Heart right ventricle (tissue), 16 donors: ENCODE results near the gene SPDYE4. TPM values are rescaled to one million over a fixed set of nuclear protein-coding genes. Genes with fewer than 3 reads are reported as not detected.
"Not testable (repeated sequence)": the region's sequence is repeated elsewhere in the genome, so short reads cannot be mapped to it uniquely, and the experiment has no call there.

Experiments
- ATAC-seq, 8 donors: fragments of 200-7000 bp; cut with Tn5 transposase; one replicate each; pipeline ENCODE4 v1.9.1; 2020; ENCODE audit warnings: mild to moderate bottlenecking in 8 of 8, moderate library complexity in 8 of 8, moderate number of reproducible peaks in 1 of 8
- DNase-seq, 2 donors: peaks; one replicate each; pipeline ENCODE4 v3.0.0-alpha.2; 2020
- H3K27ac ChIP-seq, 10 donors: fragments of 200-600 bp; sonication (generic) in 2 of 10; one replicate each; pipeline versions ENCODE4 v1.5.0 to v1.8.0; 2020 to 2022; ENCODE audit warnings: mild to moderate bottlenecking in 3 of 10
- H3K27me3 ChIP-seq, 7 donors: fragments of 200-600 bp; one replicate each; pipeline ENCODE4 v1.8.0; 2021 to 2022; ENCODE audit warnings: mild to moderate bottlenecking in 2 of 7
- H3K36me3 ChIP-seq, 9 donors: fragments of 200-600 bp; sonication (generic) in 1 of 9; one replicate each; pipeline versions ENCODE4 v1.5.0 to v1.8.0; 2020 to 2022; ENCODE audit warnings: mild to moderate bottlenecking in 2 of 9
- H3K4me1 ChIP-seq, 9 donors: fragments of 200-600 bp; sonication (generic) in 1 of 9; one replicate each; pipeline versions ENCODE4 v1.5.0 to v1.8.0; 2020 to 2022; ENCODE audit warnings: mild to moderate bottlenecking in 4 of 9
- H3K4me3 ChIP-seq, 10 donors: fragments of 200-600 bp; sonication (generic) in 2 of 10; one replicate each; pipeline versions ENCODE4 v1.5.0 to v1.8.0; 2020 to 2022; ENCODE audit warnings: mild to moderate bottlenecking in 7 of 10, moderate library complexity in 2 of 10
- H3K9me3 ChIP-seq, 11 donors: fragments of 200-600 bp in 10 of 11; sonication (generic) in 2 of 11; one replicate each; pipeline versions ENCODE4 v1.5.0 to v1.8.0; 2013 to 2022; ENCODE audit warnings: mild to moderate bottlenecking in 2 of 11, control low read depth in 1 of 11, moderate library complexity in 1 of 11
- CTCF ChIP-seq, 9 donors: fragments of 200-600 bp; sonication (generic) in 2 of 9; IDR thresholded peaks; one replicate each; pipeline versions ENCODE4 v1.5.0 to v1.8.0; 2021 to 2022; ENCODE audit warnings: antibody characterized with exemption in 9 of 9, mild to moderate bottlenecking in 5 of 9, moderate library complexity in 1 of 9
- WGBS, 2 donors: extraction: QIAGEN DNeasy Blood & Tissue Kit; methylation state at CpG; one replicate each; pipeline ENCODE4 v1.1.7; 2013; ENCODE audit warnings: inconsistent platforms in 1 of 2; 5-methylcytosine and 5-hydroxymethylcytosine counted together
- intact Hi-C, 10 donors: fragments of 100-400 bp; cut with DNase I; formaldehyde crosslinking; loops; one replicate each; pipeline versions ENCODE4 v1.11.1 to v1.14.2; 2022
- long read RNA-seq, 3 donors: library from polyadenylated mRNA; unstranded; transcript quantifications; one replicate each; pipeline ENCODE4 v2.0.0, GENCODE V29; 2020 to 2021
- polyA plus RNA-seq, 2 donors: library from polyadenylated mRNA; stranded (reverse); fragments of 200-250 nt; gene quantifications; one replicate each; pipeline ENCODE4 v1.2.3, GENCODE V29; 2013
- total RNA-seq, 10 donors: library from RNA; stranded (reverse); fragmentation: NEBNext Ultra II Directional in 3 of 10; extraction: Animal tissue kit (Norgen Biotek cat#: 25700) in 3 of 10; gene quantifications; one replicate each; pipeline versions ENCODE4 v1.2.1 to v1.2.4, GENCODE V29; 2021 to 2023
- donor health status: Arrhythmogenic right ventricular cardiomyopathy.
- donor health status: ischemic (EF 13 %, LVEDD 7.1; RV severe dilation, severe dysfunction).
- donor health status: healthy with polysubstance abuse.
- donor health status: DM: no; HTN: yes; CAD: no.
- donor health status: DM: no; HTN: no; CAD: no.
- donor health status: ischemic (EF 25% LVEDD 6.9; RV normal size, moderate dysfunction).
- donor health status: ischemic (EF 25% LVEDD 5.7; RV mildly dilated, moderate dysfunction).
- donor health status: healthy.
- donor health status: DM: yes; HTN: yes; CAD: no.
- donor health status: Ischemic cardiomyopathy.
- donor health status: ischemic (EF 35%, LVEDD 5.7; RV mildly dilated, moderate dysfunction).
- donor health status: nonischemic (EF 11% LVEDD 7.7; RV severe dilation, severe dysfunction).
- donor health status: DM: yes; HTN: yes; CAD: no.
- donor health status: PGD.
- donor health status: ischemic (EF 29% LVEDD 5.4; RV normal size, mild dysfunction).
- donor health status: nonischemic (EF 23%, LVEDD 6.1; RV moderate dilation, normal function).

SPDYE4 gene
- total RNA-seq (not detected), polyA plus RNA-seq (not detected)
- long read RNA-seq, donor 1 = 0 reads
- long read RNA-seq, donor 2 = 0 reads
- long read RNA-seq, donor 3 = 0 reads

- no peak for ATAC-seq
- no peaks in the 10 kb centered on the region for H3K4me1 ChIP-seq
- H3K27ac ChIP-seq = no peak within 1 kb of the TSS
- no peak within 1 kb of the TSS for H3K4me3 ChIP-seq
- peaks cover 0 to 5% (median 0%) of the 10 kb centered on the region in 11 donors for H3K9me3 ChIP-seq
- TF ChIP-seq CTCF (IDR thresholded peaks at IDR 0.05) = no peak
- H3K36me3 ChIP-seq = no peaks in the 10 kb centered on the region
- WGBS, 2 donors = 85 to 91% methylated on average over 15 of the region's 15 CpGs
- DNase-seq = no peak
- intact Hi-C loops = loop anchor here in 3 of 10 donors (5.0 to 10.0 kb wide), 2 partner anchors 137 to 191 kb away; no protein-coding TSS in a partner anchor
- H3K27me3 ChIP-seq = peaks cover 0 to 18% (median 0%) of the 10 kb centered on the region in 7 donors
Observed at GRCh38 chr17:8758137-8758596, at the start of gene SPDYE4. Gene SPDYE4, minus strand, starts transcription at chr17:8758546. Its CDS starts 164 bp downstream, at chr17:8758382.

DNA sequence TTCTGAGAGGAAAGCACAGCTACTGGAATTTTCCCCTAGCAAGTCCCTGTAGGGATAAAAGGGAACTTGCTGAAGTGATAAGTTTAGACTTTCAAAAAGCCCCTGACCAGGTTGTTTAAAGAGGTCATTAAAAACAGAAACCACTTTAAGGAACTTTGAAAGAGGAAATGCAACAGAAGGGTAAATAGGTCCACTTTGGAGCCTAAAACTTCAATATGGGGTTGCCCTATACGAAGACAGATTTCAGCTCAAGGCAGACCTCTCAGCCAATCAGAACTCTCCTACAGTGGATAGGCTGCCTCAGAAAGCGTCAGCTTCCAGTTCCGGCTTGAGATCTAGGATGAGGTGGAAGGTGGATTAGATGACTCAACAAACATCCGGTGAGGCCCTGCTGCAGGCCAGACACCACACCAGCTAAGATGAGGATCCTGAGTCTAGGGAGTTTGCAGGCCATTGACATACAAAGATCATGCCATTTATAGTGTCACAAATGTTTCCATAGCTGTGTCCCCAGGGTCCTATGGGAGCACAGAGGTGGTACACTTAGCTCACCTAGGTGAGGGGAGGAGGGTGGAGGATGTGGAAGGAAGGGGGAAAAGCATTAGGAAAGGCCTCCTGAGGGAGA is 48.7 kb upstream of the SPDYE4 start:
- no peaks in the 10 kb centered on the region for H3K27me3 ChIP-seq
- peaks cover 0 to 15% (median 0%) of the 10 kb centered on the region in 9 donors for H3K4me1 ChIP-seq
- H3K9me3 ChIP-seq = peaks cover 0 to 25% (median 0%) of the 10 kb centered on the region in 11 donors
- no peak for DNase-seq
- intact Hi-C loops = loop anchor here in 4 of 10 donors (5.0 to 10.0 kb wide), 2 partner anchors 85 to 88 kb away; no protein-coding TSS in a partner anchor
- H3K27ac ChIP-seq = peak overlapping the region in 2 of 10 donors; percentile 9 to 82
- WGBS, 2 donors = 78 to 85% methylated on average over 4 of the region's 4 CpGs
- TF ChIP-seq CTCF (IDR thresholded peaks at IDR 0.05) = no peak
- no peak overlapping the region for H3K4me3 ChIP-seq
- peaks cover 0 to 28% (median 0%) of the 10 kb centered on the region in 9 donors for H3K36me3 ChIP-seq
- peak in 5 of 8 donors; percentile 17 to 48 (median 20) for ATAC-seq

GRCh38 chr17:8806253-8806925 is 48.0 kb upstream of the SPDYE4 start:
- intact Hi-C loops = loop anchor here in 4 of 10 donors (5.0 to 10.0 kb wide), 2 partner anchors 86 to 88 kb away; no protein-coding TSS in a partner anchor
- peak overlapping the region in 2 of 10 donors; percentile 9 to 77 for H3K27ac ChIP-seq
- no peaks in the 10 kb centered on the region for H3K27me3 ChIP-seq
- peaks cover 0 to 28% (median 0%) of the 10 kb centered on the region in 9 donors for H3K36me3 ChIP-seq
- WGBS, 2 donors = 90 to 95% methylated on average over 3 of the region's 3 CpGs
- peaks cover 0 to 24% (median 0%) of the 10 kb centered on the region in 11 donors for H3K9me3 ChIP-seq
- no peak overlapping the region for H3K4me3 ChIP-seq
- no peak for TF ChIP-seq CTCF (IDR thresholded peaks at IDR 0.05)
- DNase-seq (no peak), ATAC-seq (no peak)
- H3K4me1 ChIP-seq = peaks cover 0 to 15% (median 0%) of the 10 kb centered on the region in 9 donors

- H3K27ac ChIP-seq, DNase-seq, ATAC-seq, H3K4me3 ChIP-seq, H3K27me3 ChIP-seq: not testable (repeated sequence)
- peaks cover 0 to 15% (median 0%) of the 10 kb centered on the region in 9 donors for H3K4me1 ChIP-seq
- H3K36me3 ChIP-seq = peaks cover 0 to 27% (median 0%) of the 10 kb centered on the region in 9 donors
- WGBS, 2 donors = 94 to 95% methylated on average over 10 of the region's 10 CpGs
- peaks cover 0 to 18% (median 0%) of the 10 kb centered on the region in 11 donors for H3K9me3 ChIP-seq
- intact Hi-C loops = loop anchor here in 4 of 10 donors (5.0 to 10.0 kb wide), 2 partner anchors 87 to 89 kb away; no protein-coding TSS in a partner anchor
Observed at GRCh38 chr17:8805396-8805795, 47.0 kb upstream of the SPDYE4 start.
